Mammary microvascular endothelial cell (primary cell): ENCODE results near the gene AQP10. TPM values are rescaled to one million over a fixed set of nuclear protein-coding genes. Genes with fewer than 3 reads are reported as not detected.

Experiments
- total RNA-seq: library from RNA; depleted of rRNA; stranded (reverse); fragments of >200 nt; gene quantifications from 2 replicates; pipeline ENCODE4 v1.2.3, GENCODE V29; 2015

The AQP10 gene
- total RNA-seq, result not detected in 2 replicates

GRCh38 chr1:154320882-154321608 is at the start of gene AQP10:
TSS of gene AQP10 (plus strand) at chr1:154321093. CDS start at chr1:154321156, 63 bp downstream.

GRCh38 chr1:154272217-154272998 is 48.5 kb upstream of the AQP10 start, which contains the start of gene HAX1:
TSS of gene HAX1 (plus strand) at chr1:154272629. CDS start at chr1:154272724, 95 bp downstream.

DNA sequence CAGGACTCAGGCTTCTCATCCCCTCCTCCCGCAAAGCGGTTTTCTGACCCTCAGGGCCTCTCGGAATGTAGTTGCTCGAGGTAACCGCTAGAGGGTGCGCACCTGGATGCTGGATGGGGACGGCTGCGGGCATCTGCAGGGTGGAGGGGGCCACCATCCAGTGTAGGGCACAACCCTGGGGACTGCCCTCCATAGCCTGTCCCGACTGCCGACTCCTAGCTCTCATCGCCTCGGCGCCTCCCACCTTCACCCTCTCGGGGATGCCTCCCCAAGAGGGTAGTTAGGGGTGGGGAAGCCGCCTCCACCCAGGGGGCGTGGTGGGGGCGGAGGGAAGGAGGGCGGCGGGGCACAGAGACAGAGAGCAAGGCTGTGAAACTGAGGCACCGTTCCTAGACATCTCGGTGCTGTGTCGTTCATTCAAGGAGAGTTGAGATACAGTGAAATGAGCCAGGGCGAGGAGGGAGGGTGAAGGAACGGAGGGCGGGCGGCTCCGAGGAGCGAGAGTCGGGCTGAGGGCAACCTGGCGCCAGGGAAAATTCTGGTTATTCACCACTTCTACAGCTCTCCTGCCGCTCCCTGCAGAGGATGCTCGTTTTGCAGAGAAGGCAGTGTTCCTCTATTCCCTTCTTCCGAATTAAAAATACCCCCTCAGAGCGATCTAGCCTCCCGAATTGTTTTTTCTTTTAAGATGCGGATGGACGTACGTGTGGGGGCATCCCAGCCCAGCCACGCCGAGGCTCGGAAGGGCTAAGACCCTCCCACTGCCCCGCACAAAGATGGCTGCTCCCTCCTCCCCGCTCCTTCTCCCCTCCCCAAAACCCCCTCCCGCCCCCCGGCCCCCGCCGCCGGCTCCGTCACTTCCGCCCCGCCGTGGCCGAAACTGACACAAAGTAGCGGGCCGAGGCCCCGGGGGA is 4.0 kb downstream of the AQP10 start, which contains the start of gene ATP8B2:
Gene ATP8B2 (plus strand): TSS at position 857 of the 914 bp plus-strand sequence. CDS start 2,617 bp downstream, outside the sequence.

Other genes with a start within 250 kb of the AQP10 start
- gene NUP210L, start 166.0 kb upstream of the AQP10 start, total RNA-seq, result 0.07 TPM in 1 of 2 replicates, not detected in the other
- gene TPM3, start 129.0 kb upstream of the AQP10 start, total RNA-seq, result 1,041 and 1,134 TPM in 2 replicates
- not detected in 2 replicates for gene CFAP141, start 114.8 kb upstream of the AQP10 start, total RNA-seq
- 81.4 and 87.4 TPM in 2 replicates for gene UBAP2L, start 100.1 kb upstream of the AQP10 start, total RNA-seq
- 118 and 124 TPM in 2 replicates for gene HAX1, start 48.5 kb upstream of the AQP10 start, total RNA-seq
- gene ATP8B2, start 4.4 kb downstream of the AQP10 start, total RNA-seq, result 53.6 and 59.0 TPM in 2 replicates
- 5.3 and 8.3 TPM in 2 replicates for gene IL6R, start 84.2 kb downstream of the AQP10 start, total RNA-seq
- 2.6 and 2.9 TPM in 2 replicates for gene TDRD10, start 181.1 kb downstream of the AQP10 start, total RNA-seq
- gene SHE, start 181.3 kb downstream of the AQP10 start, total RNA-seq, result 34.3 and 39.5 TPM in 2 replicates
- gene UBE2Q1, start 237.6 kb downstream of the AQP10 start, total RNA-seq, result 34.3 and 36.7 TPM in 2 replicates
- 0.10 TPM in 1 of 2 replicates, not detected in the other for gene CHRNB2, start 246.7 kb downstream of the AQP10 start, total RNA-seq